ENCODE measurements around the gene CDC14A. TPM values are rescaled to one million over a fixed set of nuclear protein-coding genes. Genes with fewer than 3 reads are reported as not detected.
A peak's percentile ranks its signal among the peaks of the same experiment; 100 is the strongest.

CDC14A gene
- total RNA-seq, 1 donor from 2014 or later = 21.4 TPM

- H3K27me3 Mint-ChIP-seq (ENCODE audit: low read depth) = peaks cover 91% of the 10 kb centered on the region
These were observed 187.7 kb downstream of the CDC14A start for GRCh38 chr1:100539836-100540536.

GRCh38 chr1:100542285-100542684, 190.0 kb downstream of the CDC14A start:
- Mint-ChIP-seq H3K27me3 (ENCODE audit: low read depth) (peaks cover 77% of the 10 kb centered on the region), H3K36me3 (no peaks in the 10 kb centered on the region), H3K9me3 (no peaks in the 10 kb centered on the region), H3K27ac (no peak overlapping the region), H3K4me1 (peaks cover 16% of the 10 kb centered on the region), H3K4me3 (no peak overlapping the region)
- no peak for TF ChIP-seq CTCF (IDR thresholded peaks at IDR 0.05; ENCODE audit: unreplicated experiment)
- DNase-seq (ENCODE audit: low spot score in 2 of 2, unreplicated experiment in 2 of 2) = no peak

More at GRCh38 chr1:100539836-100540536, 187.7 kb downstream of the CDC14A start:
- Mint-ChIP-seq H3K36me3 (no peaks in the 10 kb centered on the region), H3K27ac (no peak overlapping the region), H3K4me3 (peak overlapping the region; percentile 49), H3K9me3 (no peaks in the 10 kb centered on the region), H3K4me1 (peaks cover 16% of the 10 kb centered on the region)
- DNase-seq (ENCODE audit: low spot score in 2 of 2, unreplicated experiment in 2 of 2) = peak in 1 of 2 experiments; percentile 47
- TF ChIP-seq CTCF (IDR thresholded peaks at IDR 0.05; ENCODE audit: unreplicated experiment) = no peak

- peaks cover 10% of the 10 kb centered on the region for H3K4me1 Mint-ChIP-seq
- DNase-seq (ENCODE audit: low spot score in 2 of 2, unreplicated experiment in 2 of 2) = no peak
- TF ChIP-seq CTCF (IDR thresholded peaks at IDR 0.05; ENCODE audit: unreplicated experiment) = no peak
- no peak overlapping the region for H3K27ac Mint-ChIP-seq
- H3K9me3 Mint-ChIP-seq = no peaks in the 10 kb centered on the region
- H3K27me3 Mint-ChIP-seq (ENCODE audit: low read depth) = peaks cover 69% of the 10 kb centered on the region
- H3K36me3 Mint-ChIP-seq = no peaks in the 10 kb centered on the region
- H3K4me3 Mint-ChIP-seq = no peak overlapping the region
These were observed 191.3 kb downstream of the CDC14A start for GRCh38 chr1:100543640-100544039.

- no peak for TF ChIP-seq CTCF (IDR thresholded peaks at IDR 0.05; ENCODE audit: unreplicated experiment)
- DNase-seq (ENCODE audit: low spot score in 2 of 2, unreplicated experiment in 2 of 2) = no peak
- peaks cover 6% of the 10 kb centered on the region for H3K4me1 Mint-ChIP-seq
- no peaks in the 10 kb centered on the region for H3K36me3 Mint-ChIP-seq
- no peak overlapping the region for H3K4me3 Mint-ChIP-seq
- no peaks in the 10 kb centered on the region for H3K9me3 Mint-ChIP-seq
- H3K27me3 Mint-ChIP-seq (ENCODE audit: low read depth) = peaks cover 66% of the 10 kb centered on the region
- H3K27ac Mint-ChIP-seq = no peak overlapping the region
These were observed 192.5 kb downstream of the CDC14A start for GRCh38 chr1:100544791-100545190.

GRCh38 chr1:100545855-100546254, 193.5 kb downstream of the CDC14A start:
- DNase-seq (ENCODE audit: low spot score in 2 of 2, unreplicated experiment in 2 of 2) = no peak
- H3K4me1 Mint-ChIP-seq = peaks cover 2% of the 10 kb centered on the region
- H3K9me3 Mint-ChIP-seq = peaks cover 9% of the 10 kb centered on the region
- H3K27me3 Mint-ChIP-seq (ENCODE audit: low read depth) = peaks cover 58% of the 10 kb centered on the region
- H3K4me3 Mint-ChIP-seq = no peak overlapping the region
- TF ChIP-seq CTCF (IDR thresholded peaks at IDR 0.05; ENCODE audit: unreplicated experiment) = no peak
- no peaks in the 10 kb centered on the region for H3K36me3 Mint-ChIP-seq
- H3K27ac Mint-ChIP-seq = no peak overlapping the region

Data from mesothelial cell of epicardium (in vitro differentiated cells).